ENCODE measurements around the gene DHDH. TPM values are rescaled to one million over a fixed set of nuclear protein-coding genes. Genes with fewer than 3 reads are reported as not detected.

Gene DHDH
- total RNA-seq, 4 donors from 2014 or later: not detected

DNA sequence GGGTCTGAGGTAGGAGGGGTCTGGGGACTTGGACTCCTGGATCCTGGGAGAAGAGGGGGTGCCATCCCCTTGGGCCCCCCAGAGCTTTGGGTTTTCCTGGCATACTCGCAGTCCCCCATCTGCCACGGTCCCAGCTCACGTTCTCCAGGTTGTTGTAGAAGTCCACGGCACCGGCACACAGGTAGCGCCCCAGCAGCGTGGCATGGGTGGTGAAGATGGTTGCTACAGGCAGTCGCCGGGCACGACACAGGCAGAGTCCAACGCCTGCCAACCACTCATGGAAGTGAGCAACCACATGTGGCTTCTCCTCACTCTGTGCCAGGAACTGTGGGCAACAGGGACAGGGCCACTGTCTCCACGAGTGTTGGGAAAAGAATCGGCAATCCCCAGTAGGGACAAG is 52.2 kb downstream of the DHDH start:
- no peak for DNase-seq (ENCODE audit: low spot score)
- no peak for ATAC-seq (ENCODE audit: low FRiP score)
- TF ChIP-seq, protein P1, sequence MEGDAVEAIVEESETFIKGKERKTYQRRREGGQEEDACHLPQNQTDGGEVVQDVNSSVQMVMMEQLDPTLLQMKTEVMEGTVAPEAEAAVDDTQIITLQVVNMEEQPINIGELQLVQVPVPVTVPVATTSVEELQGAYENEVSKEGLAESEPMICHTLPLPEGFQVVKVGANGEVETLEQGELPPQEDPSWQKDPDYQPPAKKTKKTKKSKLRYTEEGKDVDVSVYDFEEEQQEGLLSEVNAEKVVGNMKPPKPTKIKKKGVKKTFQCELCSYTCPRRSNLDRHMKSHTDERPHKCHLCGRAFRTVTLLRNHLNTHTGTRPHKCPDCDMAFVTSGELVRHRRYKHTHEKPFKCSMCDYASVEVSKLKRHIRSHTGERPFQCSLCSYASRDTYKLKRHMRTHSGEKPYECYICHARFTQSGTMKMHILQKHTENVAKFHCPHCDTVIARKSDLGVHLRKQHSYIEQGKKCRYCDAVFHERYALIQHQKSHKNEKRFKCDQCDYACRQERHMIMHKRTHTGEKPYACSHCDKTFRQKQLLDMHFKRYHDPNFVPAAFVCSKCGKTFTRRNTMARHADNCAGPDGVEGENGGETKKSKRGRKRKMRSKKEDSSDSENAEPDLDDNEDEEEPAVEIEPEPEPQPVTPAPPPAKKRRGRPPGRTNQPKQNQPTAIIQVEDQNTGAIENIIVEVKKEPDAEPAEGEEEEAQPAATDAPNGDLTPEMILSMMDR (IDR thresholded peaks at IDR 0.05): no peak

DNA sequence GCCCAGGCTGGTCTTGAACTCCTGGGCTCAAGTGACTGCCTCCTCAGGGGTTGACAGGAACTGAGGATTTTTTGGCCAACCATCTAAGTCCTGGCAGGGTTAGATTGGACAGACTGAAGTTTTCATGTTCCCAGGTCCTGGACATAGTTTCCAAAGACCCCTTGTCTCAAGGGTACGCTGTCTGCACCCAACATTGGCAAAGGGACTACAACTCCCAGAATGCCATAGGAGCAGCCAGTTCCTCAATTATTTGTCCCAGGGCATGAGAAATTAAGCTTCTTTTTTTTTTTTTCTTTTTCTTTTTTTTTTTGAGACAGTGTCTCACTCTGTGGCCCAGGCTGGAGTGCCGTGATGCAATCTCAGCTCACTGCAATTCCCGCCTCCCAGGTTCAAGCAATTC is 52.7 kb downstream of the DHDH start:
- TF ChIP-seq, protein P1 (IDR thresholded peaks at IDR 0.05): no peak
- ATAC-seq (ENCODE audit: low FRiP score) (no peak), DNase-seq (ENCODE audit: low spot score) (no peak)

DNA sequence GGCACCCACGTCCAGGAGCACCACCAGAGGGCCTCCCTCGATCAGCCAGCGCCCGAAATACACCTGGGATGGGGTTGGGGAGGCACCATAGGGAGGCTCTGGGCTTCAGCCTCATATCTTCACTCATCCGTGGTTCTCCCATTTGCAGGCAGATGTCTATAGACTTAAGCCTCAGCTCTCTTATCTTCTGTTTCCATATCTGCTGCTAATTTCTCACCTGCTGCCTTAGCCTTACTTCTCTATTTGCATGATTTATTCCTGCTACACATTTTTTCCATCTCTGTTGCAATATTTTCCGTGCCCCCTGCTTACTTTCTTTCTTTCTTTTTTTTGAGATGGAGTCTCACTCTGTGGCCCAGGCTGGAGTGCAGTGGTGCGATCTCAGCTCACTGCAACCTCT is 53.8 kb downstream of the DHDH start:
- TF ChIP-seq, protein P1 (IDR thresholded peaks at IDR 0.05): no peak
- DNase-seq (ENCODE audit: low spot score) (no peak), ATAC-seq (ENCODE audit: low FRiP score) (no peak)

DNA sequence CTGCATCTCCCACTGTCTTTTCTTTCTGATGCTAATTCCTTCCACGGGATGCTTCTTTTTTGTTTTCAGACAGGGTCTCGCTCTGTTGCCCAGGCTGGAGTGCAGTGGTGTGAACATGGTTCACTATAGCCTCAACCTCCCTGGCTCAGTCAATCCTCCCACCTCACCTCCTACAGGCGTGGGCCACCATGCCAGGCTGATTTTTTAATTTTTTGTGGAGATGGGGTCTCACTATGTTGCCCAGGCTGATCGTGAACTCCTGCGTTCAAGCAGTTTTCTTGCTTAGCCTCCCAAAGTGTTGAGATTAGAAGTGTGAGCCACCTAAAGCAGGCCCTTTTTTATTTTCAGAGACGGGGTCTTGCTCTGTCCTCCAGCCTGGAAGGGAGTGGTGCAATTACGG is 54.8 kb downstream of the DHDH start:
- DNase-seq (ENCODE audit: low spot score) (no peak), ATAC-seq (ENCODE audit: low FRiP score) (no peak)
- TF ChIP-seq, protein P1 (IDR thresholded peaks at IDR 0.05): no peak

DNA sequence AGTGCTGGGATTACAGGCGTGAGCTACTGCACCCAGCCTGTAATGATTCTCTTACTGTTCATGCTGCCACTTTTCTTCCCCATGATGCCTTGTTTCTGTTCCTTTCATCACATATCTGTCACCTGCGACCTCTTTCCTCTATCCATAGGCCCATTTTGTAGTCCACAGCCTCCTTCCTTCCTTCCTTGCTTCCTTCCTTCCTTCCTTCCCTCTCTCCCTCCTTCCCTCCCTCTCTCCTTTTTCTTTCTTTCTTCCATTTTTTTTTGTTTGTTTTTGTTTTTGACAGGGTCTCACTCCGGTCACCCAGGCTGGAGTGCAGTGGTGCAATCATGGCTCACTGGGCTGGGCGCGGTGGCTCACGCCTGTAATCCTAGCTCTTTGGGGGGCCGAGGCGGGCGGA is 55.4 kb downstream of the DHDH start:
- ATAC-seq (ENCODE audit: low FRiP score) (no peak), DNase-seq (ENCODE audit: low spot score) (no peak)
- TF ChIP-seq, protein P1 (IDR thresholded peaks at IDR 0.05): no peak

DNA sequence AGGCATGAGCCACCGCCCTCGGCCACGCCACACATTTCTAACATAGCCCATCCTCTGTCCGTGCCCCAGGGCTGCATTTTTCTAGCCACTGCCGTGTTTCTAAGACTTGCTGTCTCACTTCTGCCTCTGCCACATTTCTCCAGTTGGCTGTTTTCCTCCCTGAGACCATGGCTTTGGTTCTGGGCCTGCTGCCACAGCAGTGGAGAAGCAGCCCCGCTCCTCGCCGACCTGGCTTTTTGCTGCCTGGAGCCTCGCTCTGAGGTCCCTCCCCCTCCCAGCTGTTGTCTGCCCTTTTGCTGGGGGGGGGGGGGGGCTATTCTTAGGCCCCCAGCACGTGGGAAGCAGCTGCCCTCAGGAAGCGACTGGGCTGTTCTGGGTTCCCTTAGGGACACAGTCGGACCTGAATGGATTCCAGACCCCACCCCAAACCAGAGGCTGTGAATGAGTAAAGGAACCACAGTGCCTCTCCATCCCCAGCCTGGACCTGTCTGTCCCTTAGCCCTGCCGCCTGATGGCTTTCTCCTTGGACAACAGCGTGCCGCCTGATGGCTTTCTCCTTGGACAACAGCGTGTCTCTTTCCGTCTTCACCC is 56.3 kb downstream of the DHDH start:
- DNase-seq (ENCODE audit: low spot score) (no peak), ATAC-seq (ENCODE audit: low FRiP score) (no peak)
- TF ChIP-seq, protein P1 (IDR thresholded peaks at IDR 0.05): no peak

DNA sequence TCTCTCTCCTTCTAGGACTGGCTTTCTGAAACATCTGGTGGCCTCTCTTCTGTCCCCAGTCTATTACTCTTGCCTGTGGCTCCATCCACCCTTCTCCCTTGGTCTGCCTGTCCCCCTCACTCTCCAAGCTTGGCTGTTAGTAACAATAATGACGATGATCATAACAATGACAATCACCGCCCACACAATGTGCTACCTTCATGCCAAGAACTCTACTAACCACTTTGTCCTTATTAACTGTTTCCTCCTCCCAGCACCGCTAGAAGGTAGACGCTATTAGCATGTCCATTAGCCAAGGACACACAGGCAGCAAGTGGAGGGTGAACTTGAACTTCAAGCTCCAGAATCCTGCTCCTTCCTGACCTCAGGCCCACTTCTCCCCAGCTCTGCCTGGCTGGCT is 56.9 kb downstream of the DHDH start:
- DNase-seq (ENCODE audit: low spot score): no peak
- ATAC-seq (ENCODE audit: low FRiP score): no peak
- TF ChIP-seq, protein P1 (IDR thresholded peaks at IDR 0.05): no peak

Measured in omental fat pad (tissue), 4 donors.